Endometrium (tissue), 2 donors: Measurements from ENCODE around the gene PTPN3.
"Not testable (repeated sequence)": the region's sequence is repeated elsewhere in the genome, so short reads cannot be mapped to it uniquely, and the experiment has no call there.

Experiments used
- FAIRE-seq: peaks from 2 replicates; lab custom pipeline; 2012; peaks lifted over from hg19 to GRCh38; lab: Jason Lieb, UNC
- donor health status: control.
- donor health status: control.

The PTPN3 gene

DNA sequence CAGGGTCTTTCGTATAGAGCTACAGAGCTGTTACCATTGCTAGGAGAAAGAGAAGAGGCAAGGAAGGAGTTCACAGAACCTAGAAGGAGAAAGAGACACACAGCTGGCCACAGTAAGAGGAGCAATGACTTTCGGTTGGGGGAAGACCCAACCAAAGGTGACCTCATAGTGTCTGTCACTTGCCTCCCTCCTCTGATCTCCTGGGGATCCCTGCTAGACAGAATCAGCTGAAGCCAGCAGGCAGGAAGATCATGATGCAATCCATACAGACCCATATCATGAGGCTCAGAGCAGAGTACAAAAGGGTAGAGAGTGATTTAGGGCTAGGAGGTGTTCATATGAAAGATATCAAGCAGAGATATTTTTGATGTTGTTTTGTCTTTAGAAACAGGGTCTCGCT lies 151.2 kb downstream of the PTPN3 start:
- no peak for FAIRE-seq

GRCh38 chr9:109344866-109345265 lies 153.2 kb downstream of the PTPN3 start:
- FAIRE-seq: no peak

GRCh38 chr9:109342878-109343277 lies 155.2 kb downstream of the PTPN3 start:
- FAIRE-seq: no peak

DNA sequence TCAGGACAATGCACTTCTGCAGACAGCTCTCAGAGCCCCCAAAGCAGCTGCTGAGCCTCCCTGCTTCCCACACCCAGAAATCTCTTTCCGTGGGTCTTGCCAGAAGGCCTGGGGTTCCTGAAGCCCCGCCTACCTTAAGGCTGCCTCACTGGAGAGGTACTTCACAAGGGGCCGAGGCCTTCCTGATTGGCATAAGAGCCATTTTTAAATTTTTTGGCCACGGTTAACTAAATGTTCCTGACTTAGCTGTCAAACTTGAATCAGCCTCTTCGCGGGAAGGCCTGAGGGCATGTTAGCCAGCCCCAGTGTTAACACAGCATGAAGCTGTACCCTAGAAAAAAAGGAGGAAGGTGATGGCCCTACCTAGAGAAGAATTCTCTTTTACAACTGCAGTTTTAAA lies 156.5 kb downstream of the PTPN3 start:
- FAIRE-seq: no peak

DNA sequence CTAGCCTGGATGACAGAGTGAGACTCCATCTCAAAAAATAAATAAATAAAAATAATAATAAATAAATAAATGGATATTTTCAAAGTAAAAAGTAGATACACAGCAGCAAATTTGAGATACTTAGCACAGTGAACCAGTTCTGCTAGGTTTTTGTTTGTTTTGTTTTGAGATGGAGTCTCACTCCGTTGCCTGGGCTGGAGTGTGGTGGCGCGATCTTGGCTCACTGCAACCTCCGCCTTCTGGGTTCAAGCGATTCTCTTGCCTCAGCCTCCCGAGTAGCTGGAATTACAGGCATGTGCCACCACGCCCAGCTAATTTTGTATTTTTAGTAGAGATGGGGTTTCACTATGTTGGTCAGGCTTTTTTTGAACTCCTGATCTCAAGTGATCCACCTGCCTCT lies 157.1 kb downstream of the PTPN3 start:
- not testable (repeated sequence) for FAIRE-seq

GRCh38 chr9:109336409-109336808 lies 161.7 kb downstream of the PTPN3 start:
- FAIRE-seq: no peak

GRCh38 chr9:109335929-109336328 lies 162.2 kb downstream of the PTPN3 start:
- FAIRE-seq: no peak

- FAIRE-seq: no peak
Measured at GRCh38 chr9:109335121-109335520, 163.0 kb downstream of the PTPN3 start.

- FAIRE-seq: no peak
Measured at GRCh38 chr9:109331353-109331752, 166.8 kb downstream of the PTPN3 start.

DNA sequence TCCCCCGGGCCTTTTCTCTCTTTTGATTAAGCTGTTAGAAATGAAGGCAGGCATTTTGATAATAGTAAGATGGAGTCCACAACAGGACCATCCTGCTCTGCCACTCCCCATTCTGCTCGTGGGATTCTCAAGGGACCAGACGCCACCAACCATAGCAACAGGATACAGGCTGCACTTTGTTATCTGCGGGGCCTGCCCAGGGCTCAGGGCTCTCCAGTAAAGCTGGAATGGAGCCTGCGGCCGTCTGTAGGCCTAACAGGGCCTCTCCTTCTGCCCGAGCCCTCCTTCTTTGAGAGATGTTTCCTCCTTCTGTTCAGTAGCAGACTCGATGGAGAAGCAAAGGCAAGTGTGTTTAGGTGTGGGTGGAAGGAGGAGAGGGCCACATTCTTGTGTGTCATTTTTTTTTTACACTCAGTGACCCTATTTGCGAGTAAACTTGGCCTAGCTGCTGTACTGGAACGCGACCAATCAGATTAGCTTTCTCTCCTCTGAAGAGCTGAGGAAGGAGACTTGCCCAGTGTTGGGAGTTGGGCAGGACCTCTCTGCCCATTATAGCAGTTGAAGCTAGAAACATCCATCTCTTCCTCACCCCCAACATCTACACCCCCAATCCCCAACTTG lies 168.4 kb downstream of the PTPN3 start:
- FAIRE-seq: no peak

DNA sequence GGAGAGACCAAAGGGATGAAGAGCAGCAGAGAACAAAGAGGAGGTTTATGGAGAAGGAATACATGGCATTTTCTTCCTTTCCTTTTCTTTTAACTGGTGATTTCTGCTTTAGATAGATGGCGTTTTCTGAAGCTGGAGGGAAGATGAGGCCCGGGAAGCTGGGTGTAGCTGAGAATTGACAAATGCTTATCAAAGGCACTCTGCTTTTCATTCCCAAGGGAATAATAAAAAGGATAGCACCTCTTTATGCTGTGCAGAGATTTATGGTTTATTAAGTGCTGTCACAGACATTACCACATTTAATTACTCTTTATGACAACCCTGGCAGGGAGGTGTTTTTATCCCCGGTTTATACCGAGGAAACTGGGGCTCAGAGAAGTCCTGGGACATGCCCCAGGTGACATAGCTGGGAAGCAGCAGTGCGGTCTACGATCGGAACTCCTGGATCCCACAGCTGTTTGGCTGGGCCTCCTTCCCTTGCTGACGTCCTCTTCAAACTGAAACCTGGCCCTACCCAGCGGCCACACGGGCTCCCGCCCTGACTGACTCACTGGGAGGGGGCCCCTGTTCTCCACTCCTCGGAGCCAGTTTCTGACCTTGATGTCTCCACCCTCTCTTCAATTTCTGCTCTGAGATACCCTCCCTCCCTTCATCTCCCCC lies 169.0 kb downstream of the PTPN3 start:
- FAIRE-seq: no peak
